ENCODE results near the gene NAA38.

Gene NAA38

DNA sequence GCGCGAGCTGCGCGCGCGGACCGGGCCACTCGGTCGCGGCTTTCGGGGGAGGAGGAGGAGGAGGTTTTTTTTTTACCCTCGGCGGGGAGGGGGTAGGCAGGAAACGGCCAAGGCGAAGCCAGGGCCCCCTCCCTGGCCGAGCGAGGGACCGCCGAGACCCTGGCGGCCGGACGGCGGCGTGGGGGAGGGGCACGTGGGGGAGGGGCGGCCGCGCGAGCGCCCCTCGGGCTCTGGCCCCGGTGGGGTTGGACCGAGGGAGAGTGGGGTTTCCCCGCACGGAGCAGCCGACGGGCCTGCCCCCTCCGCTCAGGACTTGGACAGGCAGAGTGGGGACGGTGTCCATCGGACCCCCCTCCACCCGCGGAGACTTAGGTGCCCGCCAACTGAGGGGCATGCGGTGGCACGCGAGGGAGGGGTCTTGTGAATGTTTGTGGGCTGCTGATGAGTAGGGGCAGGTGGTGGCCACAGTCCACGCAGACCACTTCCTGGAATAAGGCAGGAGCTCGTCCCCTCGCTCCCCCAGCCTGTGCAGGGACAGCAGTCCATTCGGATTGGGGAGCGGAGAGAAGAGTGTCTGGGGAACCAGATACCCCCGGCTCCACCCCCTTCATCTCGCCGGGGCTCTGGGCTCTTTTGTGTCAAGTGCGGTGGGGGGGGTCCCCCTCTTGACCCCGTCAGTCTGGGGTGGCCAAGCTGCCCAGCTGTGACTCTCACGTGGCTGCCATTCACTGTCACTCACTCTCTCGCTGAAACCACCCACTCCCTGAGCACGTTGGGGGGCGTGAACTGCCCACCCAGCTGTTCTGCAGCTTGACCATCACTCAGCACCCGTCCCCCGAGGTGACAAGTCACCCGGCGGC is 28.2 kb upstream of the NAA38 start:
- peak; percentile 77 for DNase-seq (ENCODE audit: low spot score)
- TF ChIP-seq, protein P1, sequence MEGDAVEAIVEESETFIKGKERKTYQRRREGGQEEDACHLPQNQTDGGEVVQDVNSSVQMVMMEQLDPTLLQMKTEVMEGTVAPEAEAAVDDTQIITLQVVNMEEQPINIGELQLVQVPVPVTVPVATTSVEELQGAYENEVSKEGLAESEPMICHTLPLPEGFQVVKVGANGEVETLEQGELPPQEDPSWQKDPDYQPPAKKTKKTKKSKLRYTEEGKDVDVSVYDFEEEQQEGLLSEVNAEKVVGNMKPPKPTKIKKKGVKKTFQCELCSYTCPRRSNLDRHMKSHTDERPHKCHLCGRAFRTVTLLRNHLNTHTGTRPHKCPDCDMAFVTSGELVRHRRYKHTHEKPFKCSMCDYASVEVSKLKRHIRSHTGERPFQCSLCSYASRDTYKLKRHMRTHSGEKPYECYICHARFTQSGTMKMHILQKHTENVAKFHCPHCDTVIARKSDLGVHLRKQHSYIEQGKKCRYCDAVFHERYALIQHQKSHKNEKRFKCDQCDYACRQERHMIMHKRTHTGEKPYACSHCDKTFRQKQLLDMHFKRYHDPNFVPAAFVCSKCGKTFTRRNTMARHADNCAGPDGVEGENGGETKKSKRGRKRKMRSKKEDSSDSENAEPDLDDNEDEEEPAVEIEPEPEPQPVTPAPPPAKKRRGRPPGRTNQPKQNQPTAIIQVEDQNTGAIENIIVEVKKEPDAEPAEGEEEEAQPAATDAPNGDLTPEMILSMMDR (IDR thresholded peaks at IDR 0.05), result no peak
- Histone ChIP-seq H3K27ac (peak overlapping the region; percentile 78 to 86), H3K4me3 (peak overlapping the region; percentile 88)

DNA sequence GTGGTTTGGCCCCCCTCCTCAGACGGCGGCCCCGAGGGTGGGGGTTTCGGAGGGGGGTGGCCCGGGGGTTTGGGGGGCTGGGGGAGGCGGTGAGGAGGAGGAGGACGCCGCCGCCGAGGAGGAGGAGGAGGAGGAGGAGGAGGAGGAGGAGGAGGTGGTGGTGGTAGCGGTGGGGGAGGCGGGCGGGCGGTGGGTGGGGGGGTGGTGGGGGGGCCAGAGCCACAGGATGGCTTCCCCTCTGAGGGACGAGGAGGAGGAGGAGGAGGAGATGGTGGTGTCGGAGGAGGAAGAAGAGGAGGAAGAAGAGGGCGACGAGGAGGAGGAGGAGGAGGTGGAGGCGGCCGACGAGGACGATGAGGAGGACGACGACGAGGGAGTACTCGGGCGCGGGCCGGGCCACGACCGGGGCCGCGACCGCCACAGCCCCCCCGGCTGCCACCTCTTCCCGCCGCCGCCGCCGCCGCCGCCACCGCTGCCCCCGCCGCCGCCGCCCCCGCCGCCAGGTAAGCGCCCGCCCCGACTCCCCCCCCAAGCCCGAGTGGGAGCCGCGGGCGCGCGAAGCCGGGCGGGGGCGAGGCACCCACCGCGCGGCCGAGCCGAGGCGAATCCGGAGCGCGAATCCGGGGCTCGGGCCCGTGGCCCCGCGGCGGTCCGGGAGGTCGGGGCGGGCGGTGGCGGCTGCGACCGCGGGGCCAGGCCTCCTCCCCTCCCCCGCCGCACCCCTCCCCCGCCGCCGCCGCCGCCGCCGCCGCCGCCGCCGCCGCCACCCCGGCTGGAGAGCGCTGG is 27.4 kb upstream of the NAA38 start:
- Histone ChIP-seq H3K27ac (peak overlapping the region; percentile 78 to 86), H3K4me3 (peak overlapping the region; percentile 88)
- DNase-seq (ENCODE audit: low spot score), result peak; percentile 66
- TF ChIP-seq, protein P1 (IDR thresholded peaks at IDR 0.05), result no peak

GRCh38 chr17:7883781-7884386 is 26.5 kb upstream of the NAA38 start:
- peak; percentile 49 for DNase-seq (ENCODE audit: low spot score)
- H3K27ac ChIP-seq, result peak overlapping the region; percentile 27 to 86
- TF ChIP-seq, protein P1 (IDR thresholded peaks at IDR 0.05), result no peak
- H3K4me3 ChIP-seq, result peak overlapping the region; percentile 88

GRCh38 chr17:7882629-7883028 is 25.3 kb upstream of the NAA38 start:
- Histone ChIP-seq H3K27ac (peak overlapping the region in 1 of 2 donors; percentile 21), H3K4me3 (no peak overlapping the region)
- DNase-seq (ENCODE audit: low spot score), result peak; percentile 28
- TF ChIP-seq, protein P1 (IDR thresholded peaks at IDR 0.05), result no peak

GRCh38 chr17:7882068-7882467 is 24.7 kb upstream of the NAA38 start:
- H3K4me3 ChIP-seq, result no peak overlapping the region
- H3K27ac ChIP-seq, result peak overlapping the region in 1 of 2 donors; percentile 6
- TF ChIP-seq, protein P1 (IDR thresholded peaks at IDR 0.05), result no peak
- peak; percentile 46 for DNase-seq (ENCODE audit: low spot score)

DNA sequence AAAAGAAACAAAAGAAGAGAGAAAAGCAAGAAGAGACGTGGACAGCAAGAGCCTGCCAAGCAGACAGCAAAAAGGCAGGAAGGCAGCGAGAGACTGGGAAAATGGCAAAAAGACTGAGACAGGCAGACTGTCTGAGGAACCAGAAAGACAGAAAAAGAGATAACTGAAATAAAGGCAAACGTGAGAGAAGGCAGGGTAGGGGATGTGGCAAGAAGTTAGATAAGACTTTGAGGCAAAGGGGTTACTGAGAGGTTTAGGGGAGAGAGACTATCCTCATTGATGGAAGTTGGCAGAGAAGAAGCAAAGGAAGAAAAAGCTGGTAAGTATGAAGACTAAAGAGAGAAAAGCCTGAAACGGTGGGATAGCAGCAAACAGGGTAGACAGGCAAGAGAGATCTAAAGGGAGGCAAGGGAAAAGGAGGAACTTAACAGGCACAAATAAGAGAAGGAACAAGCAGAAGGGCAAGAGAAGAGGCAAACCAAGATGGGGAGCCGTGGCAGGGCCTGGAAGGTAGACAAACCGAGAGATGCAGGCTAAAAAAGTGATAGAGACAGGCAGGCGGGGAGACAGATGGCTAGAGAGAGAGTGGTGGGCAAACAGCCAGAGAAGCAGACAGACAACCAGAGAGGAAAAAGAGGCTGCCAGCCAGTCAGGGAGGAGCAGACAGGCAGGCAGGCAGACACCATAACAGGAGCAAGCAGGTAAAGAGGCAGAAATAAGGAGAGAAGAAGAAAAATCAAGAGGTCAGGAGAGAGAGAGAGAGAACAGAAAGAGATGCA is 24.1 kb upstream of the NAA38 start:
- DNase-seq (ENCODE audit: low spot score), result peak; percentile 50
- no peak overlapping the region for H3K4me3 ChIP-seq
- H3K27ac ChIP-seq, result no peak overlapping the region
- TF ChIP-seq, protein P1 (IDR thresholded peaks at IDR 0.05), result no peak
